GM12878 (cell line): ENCODE results near the gene UQCR10. TPM values are rescaled to one million over a fixed set of nuclear protein-coding genes. Genes with fewer than 3 reads are reported as not detected.

ENCODE experiments used
- BHLHE40 ChIP-seq, 2 experiments: fragments of 450-650 bp in 1 of 2; IDR thresholded peaks; 2 replicates each; pipeline ENCODE4 v1.6.1; 2011 to 2017; ENCODE audit warnings: low read depth in 2 of 2, borderline replicate concordance in 1 of 2, improper control_type of control experiment in 1 of 2, low read length in 1 of 2, mild to moderate bottlenecking in 1 of 2
- ETV6 ChIP-seq, 2 experiments: fragments of 450-650 bp in 1 of 2; IDR thresholded peaks in 1 of 2; conservative IDR thresholded peaks in 1 of 2; 2 replicates each; pipeline ENCODE4 v1.6.1; 2014; ENCODE audit warnings: antibody characterized with exemption in 1 of 2, borderline replicate concordance in 1 of 2, low read depth in 1 of 2, mild to moderate bottlenecking in 1 of 2, moderate library complexity in 1 of 2
- FOS ChIP-seq: IDR thresholded peaks from 3 replicates; pipeline ENCODE4 v1.6.1; 2011; ENCODE audit warnings: borderline replicate concordance; ENCODE audit not compliant: insufficient read length; ENCODE audit errors: extremely low read depth
- NR2C2 ChIP-seq: IDR thresholded peaks from 2 replicates; pipeline ENCODE4 v1.6.1; 2011; ENCODE audit warnings: borderline replicate concordance, low read depth; ENCODE audit not compliant: control insufficient read depth, insufficient read length
- RAD51 ChIP-seq: fragments of 450-650 bp; IDR thresholded peaks from 2 replicates; pipeline ENCODE4 v1.6.1; 2016; ENCODE audit warnings: moderate library complexity, mild to moderate bottlenecking, inconsistent platforms
- SIX5 ChIP-seq: IDR thresholded peaks from 2 replicates; pipeline ENCODE4 v1.6.1; 2011; ENCODE audit warnings: mild to moderate bottlenecking, low read depth, low read length, moderate library complexity; ENCODE audit not compliant: severe bottlenecking
- STAT3 ChIP-seq: IDR thresholded peaks from 2 replicates; pipeline ENCODE4 v1.6.1; 2011; ENCODE audit warnings: low read depth, low read length, improper control_type of control experiment
- polyA plus RNA-seq, 11 experiments: library from polyadenylated mRNA; depleted of rRNA in 4 of 11; unstranded in 6 of 11; stranded (reverse) in 5 of 11; fragments of >200 nt; fragmentation: Nextera tagmentation in 4 of 11; fragmentation: Illumina TruSeq in 1 of 11; extraction: Ambion mirVana in 4 of 11; extraction: Trizol in 1 of 11; gene quantifications; 1 replicate in 1 of 11; 2 replicates in 10 of 11; pipeline versions ENCODE4 v1.2.1 to v1.2.3, GENCODE V29; 2011 to 2016; ENCODE audit warnings: inconsistent platforms in 2 of 11, missing spikeins in 2 of 11, low read depth in 1 of 11
- total RNA-seq, 4 experiments: library from RNA; depleted of rRNA in 3 of 4; stranded (reverse); fragments of >200 nt in 3 of 4; fragmentation: Illumina TruSeq in 1 of 4; extraction: Trizol in 1 of 4; gene quantifications; 2 replicates each; pipeline versions ENCODE4 v1.2.1 to v1.2.3, GENCODE V29; 2013 to 2021
- TF ChIP-seq, protein P1 (sequence below): fragments of 450-650 bp; IDR thresholded peaks from 2 replicates; pipeline ENCODE4 v1.6.1; 2014; ENCODE audit warnings: mild to moderate bottlenecking
- TF ChIP-seq, protein P2 (sequence below): IDR thresholded peaks from 2 replicates; pipeline ENCODE4 v1.6.1; 2011; ENCODE audit warnings: borderline replicate concordance, low read depth, mild to moderate bottlenecking, moderate library complexity, low read length; ENCODE audit not compliant: insufficient read depth, poor library complexity, severe bottlenecking
- TF ChIP-seq, protein P3 (sequence below): fragments of 450-650 bp; IDR thresholded peaks from 2 replicates; pipeline ENCODE4 v1.6.1; 2016; ENCODE audit warnings: mild to moderate bottlenecking

UQCR10 gene
- total and polyA plus RNA-seq, 10 of the 15 experiments (the other 5 are each of a cell fraction or from before 2014, with no cell fraction given): 144 to 1,021 (median 214) TPM

DNA sequence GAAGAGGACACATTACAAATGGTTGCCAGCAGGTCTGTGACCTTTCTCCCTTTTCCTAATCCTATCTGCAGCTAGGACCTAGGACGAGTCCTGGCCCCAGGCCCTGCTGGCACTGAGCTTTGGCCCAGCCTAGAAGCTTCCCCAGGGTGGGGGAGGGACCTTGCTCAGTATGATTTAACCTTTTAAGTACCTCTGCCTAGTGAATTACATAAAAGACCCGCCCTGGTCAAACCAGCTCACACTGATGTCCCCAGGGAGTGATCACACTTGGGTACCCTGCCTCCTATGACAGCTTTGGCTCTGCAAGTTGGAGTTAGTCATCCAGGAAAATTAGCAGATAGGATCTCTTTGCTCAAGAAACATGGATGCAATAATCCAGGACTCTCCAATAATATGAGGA, 49.0 kb downstream of the UQCR10 start (continued):
- TF ChIP-seq ETV6 (conservative IDR thresholded peaks at IDR 0.05 in 1 of 2, IDR thresholded peaks at IDR 0.05 in 1 of 2; ENCODE audit: borderline replicate concordance in 1 of 2, low read depth in 1 of 2) (no peak), FOS (no peak), SIX5 (no peak), RAD51 (no peak), BHLHE40 (IDR thresholded peaks at IDR 0.05; ENCODE audit: borderline replicate concordance in 1 of 2, low read depth in 2 of 2, low read length in 1 of 2) (no peak), NR2C2 (no peak), STAT3 (no peak)
- TF ChIP-seq, protein P1, sequence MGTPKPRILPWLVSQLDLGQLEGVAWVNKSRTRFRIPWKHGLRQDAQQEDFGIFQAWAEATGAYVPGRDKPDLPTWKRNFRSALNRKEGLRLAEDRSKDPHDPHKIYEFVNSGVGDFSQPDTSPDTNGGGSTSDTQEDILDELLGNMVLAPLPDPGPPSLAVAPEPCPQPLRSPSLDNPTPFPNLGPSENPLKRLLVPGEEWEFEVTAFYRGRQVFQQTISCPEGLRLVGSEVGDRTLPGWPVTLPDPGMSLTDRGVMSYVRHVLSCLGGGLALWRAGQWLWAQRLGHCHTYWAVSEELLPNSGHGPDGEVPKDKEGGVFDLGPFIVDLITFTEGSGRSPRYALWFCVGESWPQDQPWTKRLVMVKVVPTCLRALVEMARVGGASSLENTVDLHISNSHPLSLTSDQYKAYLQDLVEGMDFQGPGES: no peak
- TF ChIP-seq, protein P2, sequence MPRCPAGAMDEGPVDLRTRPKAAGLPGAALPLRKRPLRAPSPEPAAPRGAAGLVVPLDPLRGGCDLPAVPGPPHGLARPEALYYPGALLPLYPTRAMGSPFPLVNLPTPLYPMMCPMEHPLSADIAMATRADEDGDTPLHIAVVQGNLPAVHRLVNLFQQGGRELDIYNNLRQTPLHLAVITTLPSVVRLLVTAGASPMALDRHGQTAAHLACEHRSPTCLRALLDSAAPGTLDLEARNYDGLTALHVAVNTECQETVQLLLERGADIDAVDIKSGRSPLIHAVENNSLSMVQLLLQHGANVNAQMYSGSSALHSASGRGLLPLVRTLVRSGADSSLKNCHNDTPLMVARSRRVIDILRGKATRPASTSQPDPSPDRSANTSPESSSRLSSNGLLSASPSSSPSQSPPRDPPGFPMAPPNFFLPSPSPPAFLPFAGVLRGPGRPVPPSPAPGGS: no peak
- TF ChIP-seq, protein P3, sequence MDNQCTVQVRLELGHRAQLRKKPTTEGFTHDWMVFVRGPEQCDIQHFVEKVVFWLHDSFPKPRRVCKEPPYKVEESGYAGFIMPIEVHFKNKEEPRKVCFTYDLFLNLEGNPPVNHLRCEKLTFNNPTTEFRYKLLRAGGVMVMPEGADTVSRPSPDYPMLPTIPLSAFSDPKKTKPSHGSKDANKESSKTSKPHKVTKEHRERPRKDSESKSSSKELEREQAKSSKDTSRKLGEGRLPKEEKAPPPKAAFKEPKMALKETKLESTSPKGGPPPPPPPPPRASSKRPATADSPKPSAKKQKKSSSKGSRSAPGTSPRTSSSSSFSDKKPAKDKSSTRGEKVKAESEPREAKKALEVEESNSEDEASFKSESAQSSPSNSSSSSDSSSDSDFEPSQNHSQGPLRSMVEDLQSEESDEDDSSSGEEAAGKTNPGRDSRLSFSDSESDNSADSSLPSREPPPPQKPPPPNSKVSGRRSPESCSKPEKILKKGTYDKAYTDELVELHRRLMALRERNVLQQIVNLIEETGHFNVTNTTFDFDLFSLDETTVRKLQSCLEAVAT: no peak
